PC-9 (cell line): ENCODE results near the gene CFAP97D1. TPM values are rescaled to one million over a fixed set of nuclear protein-coding genes. Genes with fewer than 3 reads are reported as not detected.

ENCODE experiments used
- BruUV-seq: library from RNA; stranded (reverse); fragments of 400-500 nt; replicated peaks from 2 replicates; lab custom pipeline; 2021; lab: Mats Ljungman, UMichigan
- CTCF ChIA-PET: fragments of 300-600 bp; sonication (Branson Sonifier 250); formaldehyde crosslinking; loops from one replicate; lab custom pipeline; 2022; ENCODE audit warnings: antibody characterized with exemption; lab: Charles Lee
- POLR2A ChIA-PET: fragments of 300-600 bp; sonication (Branson Sonifier 250); formaldehyde crosslinking; loops from one replicate; lab custom pipeline; 2022; ENCODE audit warnings: antibody characterized with exemption; ENCODE audit not compliant: unreplicated experiment; lab: Charles Lee
- DNase-seq, 2 experiments: peaks; one replicate each; pipeline versions ENCODE4 v3.0.0 to v3.0.0-alpha.2; 2015 to 2022; ENCODE audit warnings: mixed read lengths in 1 of 2
- H2AFZ ChIP-seq: fragments of 200-600 bp; sonication (generic); 2 replicates; pipeline ENCODE4 v1.8.1; 2017; ENCODE audit warnings: antibody characterized with exemption
- H3F3A ChIP-seq: fragments of 200-600 bp; sonication (generic); 2 replicates; pipeline ENCODE4 v1.8.1; 2017; ENCODE audit warnings: antibody characterized with exemption, mild to moderate bottlenecking, low read depth; ENCODE audit not compliant: insufficient read depth
- H3K27ac ChIP-seq: fragments of 200-600 bp; sonication (generic); 2 replicates; pipeline ENCODE4 v1.6.1; 2016; ENCODE audit warnings: mixed run types
- H3K27me3 ChIP-seq: fragments of 200-600 bp; sonication (generic); 2 replicates; pipeline ENCODE4 v1.6.1; 2016; ENCODE audit warnings: low read depth, mixed run types; ENCODE audit not compliant: insufficient read depth
- H3K36me3 ChIP-seq: fragments of 200-600 bp; sonication (generic); 2 replicates; pipeline ENCODE4 v1.6.1; 2016; ENCODE audit warnings: low read depth, mixed run types
- H3K4me1 ChIP-seq: fragments of 200-600 bp; sonication (generic); replicated peaks from 2 replicates; pipeline ENCODE4 v1.6.1; 2016; ENCODE audit warnings: mixed run types; ENCODE audit not compliant: insufficient read depth
- H3K4me2 ChIP-seq: fragments of 200-600 bp; sonication (generic); 2 replicates; pipeline ENCODE4 v1.6.1; 2017; ENCODE audit warnings: mixed run types
- H3K4me3 ChIP-seq: fragments of 200-600 bp; sonication (generic); 2 replicates; pipeline ENCODE4 v1.6.1; 2016; ENCODE audit warnings: mixed run types
- H3K79me2 ChIP-seq: fragments of 200-600 bp; sonication (generic); 2 replicates; pipeline ENCODE4 v1.6.1; 2017; ENCODE audit warnings: low read depth, mixed run types
- H3K9me2 ChIP-seq: fragments of 200-600 bp; sonication (generic); 2 replicates; pipeline ENCODE4 v1.8.1; 2017; ENCODE audit warnings: mild to moderate bottlenecking; ENCODE audit not compliant: insufficient read depth
- H3K9me3 ChIP-seq: fragments of 200-600 bp; sonication (generic); 2 replicates; pipeline ENCODE4 v1.8.1; 2016; ENCODE audit warnings: low read depth; ENCODE audit not compliant: insufficient read depth
- H4K20me1 ChIP-seq: fragments of 200-600 bp; sonication (generic); 2 replicates; pipeline ENCODE4 v1.8.1; 2017; ENCODE audit not compliant: insufficient read depth
- EZH2 ChIP-seq: fragments of 200-600 bp; sonication (generic); IDR thresholded peaks from 2 replicates; pipeline ENCODE4 v1.8.0; 2017; ENCODE audit warnings: antibody characterized with exemption, low read depth
- intact Hi-C: fragments of 100-400 bp; cut with micrococcal nuclease; formaldehyde crosslinking; loops from one replicate; pipeline ENCODE4 v1.10.0; 2022; ENCODE audit not compliant: unreplicated experiment
- total RNA-seq: library from RNA; stranded (reverse); gene quantifications from 2 replicates; pipeline ENCODE4 v1.2.3, GENCODE V29; 2021
- TF ChIP-seq, protein P1 (sequence below): fragments of 200-600 bp; sonication (generic); conservative IDR thresholded peaks from 2 replicates; pipeline ENCODE4 v1.6.1; 2017; ENCODE audit warnings: mixed run types, antibody characterized with exemption, mild to moderate bottlenecking, moderate library complexity

The CFAP97D1 gene
- total RNA-seq, 1 experiment from 2014 or later: not detected

DNA sequence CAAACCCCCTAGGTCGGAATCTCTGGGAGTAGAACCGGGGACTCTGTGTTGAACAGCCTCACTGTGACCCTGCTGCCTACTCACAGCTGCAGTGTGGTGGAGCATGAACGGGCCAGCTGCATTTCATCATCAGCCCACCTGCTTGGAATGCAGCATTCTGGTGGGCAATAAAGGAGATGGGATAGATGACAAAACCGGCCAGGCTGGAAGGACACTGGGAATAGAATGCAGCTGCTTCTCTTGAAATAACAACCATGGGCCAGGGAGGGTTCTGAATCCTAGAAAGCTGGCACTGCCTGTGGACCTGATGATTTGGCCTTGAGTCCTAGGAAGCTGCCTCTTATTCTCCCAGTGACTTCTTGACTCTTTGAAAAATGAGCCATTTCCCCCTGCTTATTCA, 23.5 kb downstream of the CFAP97D1 start:
- H4K20me1 ChIP-seq: no peaks in the 10 kb centered on the region
- intact Hi-C loops: no loop called here
- ChIA-PET POLR2A (interaction anchor here (0.6 kb wide), 1 partner anchor 12 kb away, joined by 10 read pairs; no protein-coding TSS in a partner anchor), CTCF (no interaction called here)
- H3K4me2 ChIP-seq: no peak overlapping the region
- no peaks in the 10 kb centered on the region for H3K4me1 ChIP-seq
- no peaks in the 10 kb centered on the region for H3K36me3 ChIP-seq
- H3K79me2 ChIP-seq: no peaks in the 10 kb centered on the region
- no peak overlapping the region for H3K4me3 ChIP-seq
- H2AFZ ChIP-seq: no peak overlapping the region
- no peak for DNase-seq
- TF ChIP-seq, protein P1, sequence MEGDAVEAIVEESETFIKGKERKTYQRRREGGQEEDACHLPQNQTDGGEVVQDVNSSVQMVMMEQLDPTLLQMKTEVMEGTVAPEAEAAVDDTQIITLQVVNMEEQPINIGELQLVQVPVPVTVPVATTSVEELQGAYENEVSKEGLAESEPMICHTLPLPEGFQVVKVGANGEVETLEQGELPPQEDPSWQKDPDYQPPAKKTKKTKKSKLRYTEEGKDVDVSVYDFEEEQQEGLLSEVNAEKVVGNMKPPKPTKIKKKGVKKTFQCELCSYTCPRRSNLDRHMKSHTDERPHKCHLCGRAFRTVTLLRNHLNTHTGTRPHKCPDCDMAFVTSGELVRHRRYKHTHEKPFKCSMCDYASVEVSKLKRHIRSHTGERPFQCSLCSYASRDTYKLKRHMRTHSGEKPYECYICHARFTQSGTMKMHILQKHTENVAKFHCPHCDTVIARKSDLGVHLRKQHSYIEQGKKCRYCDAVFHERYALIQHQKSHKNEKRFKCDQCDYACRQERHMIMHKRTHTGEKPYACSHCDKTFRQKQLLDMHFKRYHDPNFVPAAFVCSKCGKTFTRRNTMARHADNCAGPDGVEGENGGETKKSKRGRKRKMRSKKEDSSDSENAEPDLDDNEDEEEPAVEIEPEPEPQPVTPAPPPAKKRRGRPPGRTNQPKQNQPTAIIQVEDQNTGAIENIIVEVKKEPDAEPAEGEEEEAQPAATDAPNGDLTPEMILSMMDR: no peak
- TF ChIP-seq EZH2: no peak
- H3K9me3 ChIP-seq: no peaks in the 10 kb centered on the region
- no peak overlapping the region for H3K27ac ChIP-seq
- H3F3A ChIP-seq: 0 out of 2 replicates have a peak, but pooled peaks cover 5% of the 10 kb centered on the region
- no peaks in the 10 kb centered on the region for H3K27me3 ChIP-seq
- H3K9me2 ChIP-seq: no peaks in the 10 kb centered on the region
- BruUV-seq: no TSS peak

DNA sequence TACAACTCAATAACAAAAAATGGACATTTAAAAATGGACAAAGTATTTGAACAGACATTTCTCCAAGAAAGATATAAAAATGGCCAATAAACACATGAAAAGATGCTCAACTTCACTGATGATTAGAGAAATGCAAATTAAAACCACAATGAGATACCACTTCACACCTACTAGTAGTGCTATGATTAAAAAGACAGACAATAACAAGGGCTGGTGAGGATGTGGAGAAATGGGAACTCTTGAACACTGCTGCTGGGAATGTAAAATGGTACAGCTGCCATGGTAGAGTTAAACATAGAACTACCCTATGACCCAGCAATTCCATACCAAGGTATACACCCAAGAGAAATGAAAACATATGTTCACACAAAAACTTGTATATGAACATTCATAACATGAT, 24.9 kb downstream of the CFAP97D1 start:
- no peak overlapping the region for H3K4me3 ChIP-seq
- H4K20me1 ChIP-seq: no peaks in the 10 kb centered on the region
- TF ChIP-seq EZH2: no peak
- TF ChIP-seq, protein P1: no peak
- no peaks in the 10 kb centered on the region for H3K9me3 ChIP-seq
- no peaks in the 10 kb centered on the region for H3K9me2 ChIP-seq
- DNase-seq: no peak
- POLR2A ChIA-PET: interaction anchor here (0.6 kb wide), 1 partner anchor 448 kb away, joined by 13 read pairs; no protein-coding TSS in a partner anchor
- no peak overlapping the region for H3K27ac ChIP-seq
- H3K36me3 ChIP-seq: no peaks in the 10 kb centered on the region
- CTCF ChIA-PET: no interaction called here
- no peak overlapping the region for H3K4me2 ChIP-seq
- 0 out of 2 replicates have a peak, but pooled peaks cover 5% of the 10 kb centered on the region for H3F3A ChIP-seq
- no peak overlapping the region for H2AFZ ChIP-seq
- H3K4me1 ChIP-seq: no peaks in the 10 kb centered on the region
- H3K27me3 ChIP-seq: no peaks in the 10 kb centered on the region
- intact Hi-C loops: no loop called here
- H3K79me2 ChIP-seq: no peaks in the 10 kb centered on the region
- BruUV-seq: no TSS peak

DNA sequence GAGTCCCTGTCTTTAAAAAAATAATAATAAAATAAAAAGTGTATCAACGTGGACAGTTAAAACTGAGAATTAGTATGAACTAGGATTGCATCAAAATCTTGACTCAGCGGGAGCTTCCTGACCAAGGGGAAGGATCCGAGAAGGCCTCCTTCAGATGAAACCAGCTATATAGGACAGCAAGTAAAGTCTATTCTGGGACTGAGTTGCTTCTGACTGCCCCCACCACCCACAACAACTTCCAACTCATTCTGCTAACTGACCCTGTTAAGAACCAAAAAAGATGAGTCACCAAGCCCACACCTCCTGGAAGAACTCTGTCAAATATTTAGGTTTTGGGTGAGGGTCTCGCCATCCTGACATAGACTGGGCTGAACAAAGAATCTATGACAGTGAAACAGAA, 27.8 kb downstream of the CFAP97D1 start:
- no peak overlapping the region for H3K27ac ChIP-seq
- BruUV-seq: no TSS peak
- no peaks in the 10 kb centered on the region for H3K4me1 ChIP-seq
- POLR2A ChIA-PET: no interaction called here
- H3K79me2 ChIP-seq: no peaks in the 10 kb centered on the region
- no peaks in the 10 kb centered on the region for H3K36me3 ChIP-seq
- DNase-seq: no peak
- no peak overlapping the region for H3K4me2 ChIP-seq
- 0 out of 2 replicates have a peak, but pooled peaks cover 5% of the 10 kb centered on the region for H3F3A ChIP-seq
- no peaks in the 10 kb centered on the region for H4K20me1 ChIP-seq
- no peaks in the 10 kb centered on the region for H3K9me3 ChIP-seq
- TF ChIP-seq EZH2: no peak
- TF ChIP-seq, protein P1: no peak
- no peak overlapping the region for H3K4me3 ChIP-seq
- no peaks in the 10 kb centered on the region for H3K9me2 ChIP-seq
- intact Hi-C loops: no loop called here
- no peaks in the 10 kb centered on the region for H3K27me3 ChIP-seq
- no peak overlapping the region for H2AFZ ChIP-seq
- CTCF ChIA-PET: interaction anchor here (0.6 kb wide), 1 partner anchor 70 kb away, joined by 5 read pairs; no protein-coding TSS in a partner anchor
